AG09309 (cell line): ENCODE results near the gene ADAMTS2.

Source experiments
- DNase-seq: peaks from one replicate; pipeline ENCODE4 v3.0.0-alpha.2; 2010; ENCODE audit warnings: low read depth
- H3K4me3 ChIP-seq: 2 replicates; pipeline ENCODE4 v1.5.1; 2011; ENCODE audit warnings: mild to moderate bottlenecking, low read depth, low read length, moderate library complexity; ENCODE audit not compliant: control insufficient read depth
- TF ChIP-seq, protein P1 (sequence below): IDR thresholded peaks from 2 replicates; pipeline ENCODE4 v1.5.1; 2011; ENCODE audit warnings: mild to moderate bottlenecking, low read depth, low read length, inconsistent platforms; ENCODE audit not compliant: insufficient read depth, control insufficient read depth; ENCODE audit errors: missing control alignments

The ADAMTS2 gene

DNA sequence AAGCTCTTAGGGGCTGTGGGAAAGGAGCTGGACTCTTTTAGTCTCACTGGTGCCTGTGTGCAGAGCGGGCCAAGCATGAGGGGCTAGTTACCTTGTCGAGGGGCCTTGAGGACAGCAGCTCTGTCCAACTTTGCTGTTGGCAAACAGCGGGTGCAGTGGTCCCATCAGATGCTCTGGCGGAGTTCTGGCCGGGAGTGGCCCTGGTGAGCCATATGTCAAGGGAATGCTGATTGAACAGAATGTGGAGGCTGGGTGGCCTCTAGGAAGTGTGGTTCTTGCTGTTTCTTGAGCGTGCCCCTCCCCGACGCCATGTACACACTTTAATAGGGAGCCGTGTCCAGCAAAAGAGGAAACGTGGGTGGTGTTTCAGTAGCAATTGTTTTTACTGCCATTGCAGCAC lies 3.6 kb upstream of the ADAMTS2 start:
- H3K4me3 ChIP-seq: no peak overlapping the region
- DNase-seq: no peak
- TF ChIP-seq, protein P1, sequence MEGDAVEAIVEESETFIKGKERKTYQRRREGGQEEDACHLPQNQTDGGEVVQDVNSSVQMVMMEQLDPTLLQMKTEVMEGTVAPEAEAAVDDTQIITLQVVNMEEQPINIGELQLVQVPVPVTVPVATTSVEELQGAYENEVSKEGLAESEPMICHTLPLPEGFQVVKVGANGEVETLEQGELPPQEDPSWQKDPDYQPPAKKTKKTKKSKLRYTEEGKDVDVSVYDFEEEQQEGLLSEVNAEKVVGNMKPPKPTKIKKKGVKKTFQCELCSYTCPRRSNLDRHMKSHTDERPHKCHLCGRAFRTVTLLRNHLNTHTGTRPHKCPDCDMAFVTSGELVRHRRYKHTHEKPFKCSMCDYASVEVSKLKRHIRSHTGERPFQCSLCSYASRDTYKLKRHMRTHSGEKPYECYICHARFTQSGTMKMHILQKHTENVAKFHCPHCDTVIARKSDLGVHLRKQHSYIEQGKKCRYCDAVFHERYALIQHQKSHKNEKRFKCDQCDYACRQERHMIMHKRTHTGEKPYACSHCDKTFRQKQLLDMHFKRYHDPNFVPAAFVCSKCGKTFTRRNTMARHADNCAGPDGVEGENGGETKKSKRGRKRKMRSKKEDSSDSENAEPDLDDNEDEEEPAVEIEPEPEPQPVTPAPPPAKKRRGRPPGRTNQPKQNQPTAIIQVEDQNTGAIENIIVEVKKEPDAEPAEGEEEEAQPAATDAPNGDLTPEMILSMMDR: no peak

DNA sequence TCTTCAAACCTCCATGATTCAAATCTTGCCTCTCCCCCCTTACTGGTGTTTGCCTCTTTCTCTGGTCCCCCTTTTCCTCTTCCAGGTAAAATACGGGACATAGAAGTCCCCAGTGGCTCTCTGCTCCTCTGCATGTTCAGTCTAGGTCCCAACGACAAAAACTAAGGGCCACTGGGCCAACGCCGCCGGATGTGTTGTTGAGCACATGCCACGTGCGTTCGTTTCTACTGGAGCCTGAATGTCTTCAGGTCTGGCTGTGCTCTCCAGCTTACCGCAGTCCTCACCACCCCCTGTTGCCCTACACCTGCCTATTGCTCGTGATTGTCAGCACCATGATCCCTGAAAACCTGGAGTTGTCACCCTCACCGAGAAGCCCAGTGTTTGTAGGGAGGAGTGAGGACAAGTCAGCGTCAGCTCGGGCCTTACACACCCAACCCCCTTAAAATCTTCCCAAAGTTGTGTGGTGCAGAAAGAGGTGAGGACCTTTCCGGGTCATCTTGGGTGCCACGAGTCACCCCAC lies 2.8 kb upstream of the ADAMTS2 start:
- DNase-seq: no peak
- H3K4me3 ChIP-seq: no peak overlapping the region
- TF ChIP-seq, protein P1: no peak

DNA sequence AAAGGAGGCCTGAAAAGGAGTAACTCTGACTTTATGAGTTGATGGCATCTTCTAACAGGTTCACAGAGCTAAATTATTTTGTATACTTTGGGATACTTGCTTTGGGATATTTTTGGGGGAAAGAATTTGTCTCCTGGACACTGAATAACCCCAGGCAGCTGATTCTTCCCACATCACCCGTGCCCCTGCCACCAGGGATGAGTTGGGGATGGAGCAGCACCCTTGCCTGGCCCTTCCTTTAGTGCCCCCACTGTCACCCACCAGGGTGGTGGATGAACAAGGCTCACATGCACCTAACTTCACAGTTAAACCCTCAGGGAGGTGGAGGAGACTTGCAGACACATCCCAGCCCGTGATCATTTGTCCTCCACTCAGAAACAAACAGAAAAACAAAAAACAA lies 2.3 kb upstream of the ADAMTS2 start:
- TF ChIP-seq, protein P1: no peak
- H3K4me3 ChIP-seq: no peak overlapping the region
- DNase-seq: no peak

DNA sequence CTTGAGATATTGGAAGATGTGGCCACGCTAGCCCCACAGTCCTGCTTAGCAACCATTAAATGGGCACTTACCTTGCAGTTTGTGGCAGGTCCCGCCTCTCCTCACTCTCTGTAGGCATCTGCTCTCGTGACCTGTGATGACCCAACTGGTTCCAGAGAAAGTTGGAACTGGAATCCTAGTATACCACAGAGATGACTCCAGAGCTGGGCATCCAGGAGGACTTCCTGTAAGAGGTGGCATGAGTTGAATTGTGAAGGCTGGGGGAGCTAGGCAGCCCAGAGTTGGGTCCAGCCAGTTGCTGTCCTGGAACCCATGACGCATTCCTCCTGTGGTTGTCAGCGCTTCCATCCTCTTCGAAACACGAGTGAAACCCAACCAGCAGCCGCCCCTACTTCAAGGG lies 1.6 kb upstream of the ADAMTS2 start:
- H3K4me3 ChIP-seq: no peak overlapping the region
- DNase-seq: no peak
- TF ChIP-seq, protein P1: no peak

DNA sequence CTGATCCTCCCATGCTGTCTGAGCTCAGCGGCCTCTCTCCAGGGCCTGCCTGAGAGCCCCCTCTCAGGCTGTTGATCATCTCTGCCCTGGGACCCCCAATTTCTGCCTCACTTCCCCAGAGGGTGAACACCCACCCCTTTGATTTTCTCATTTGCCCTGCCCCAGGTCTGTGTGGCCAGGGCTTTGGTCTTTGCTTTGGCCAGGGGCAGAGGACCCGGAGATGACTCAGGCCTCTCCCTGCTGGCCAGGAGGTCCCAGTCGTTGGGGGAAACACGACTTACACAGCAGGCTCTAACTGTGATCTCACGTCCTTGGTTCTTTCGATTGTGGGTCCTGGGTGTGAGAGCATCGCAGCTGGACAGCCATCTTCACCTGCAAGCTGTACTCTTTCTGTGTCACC lies 1.1 kb upstream of the ADAMTS2 start:
- DNase-seq: no peak
- H3K4me3 ChIP-seq: no peak overlapping the region
- TF ChIP-seq, protein P1: no peak

DNA sequence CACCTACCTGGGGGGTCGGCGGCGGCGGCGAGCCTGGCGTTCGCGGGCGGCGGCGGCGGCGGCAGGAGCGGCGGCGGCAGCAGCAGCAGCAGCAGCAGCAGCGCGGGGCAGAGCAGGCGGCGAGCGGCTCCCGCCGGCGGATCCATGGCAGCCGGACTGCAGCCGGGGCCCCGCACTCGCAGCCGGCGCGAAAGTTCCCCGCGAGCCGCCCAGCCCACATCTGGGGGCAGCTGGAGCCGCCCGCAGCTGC lies 153 bp downstream of the ADAMTS2 start:
- peak overlapping the region; percentile 91 for H3K4me3 ChIP-seq
- DNase-seq: no peak
- TF ChIP-seq, protein P1: no peak
